ENCODE results near the gene OR2B3.
"Not testable (repeated sequence)": the region's sequence is repeated elsewhere in the genome, so short reads cannot be mapped to it uniquely, and the experiment has no call there.

OR2B3 gene, protein sequence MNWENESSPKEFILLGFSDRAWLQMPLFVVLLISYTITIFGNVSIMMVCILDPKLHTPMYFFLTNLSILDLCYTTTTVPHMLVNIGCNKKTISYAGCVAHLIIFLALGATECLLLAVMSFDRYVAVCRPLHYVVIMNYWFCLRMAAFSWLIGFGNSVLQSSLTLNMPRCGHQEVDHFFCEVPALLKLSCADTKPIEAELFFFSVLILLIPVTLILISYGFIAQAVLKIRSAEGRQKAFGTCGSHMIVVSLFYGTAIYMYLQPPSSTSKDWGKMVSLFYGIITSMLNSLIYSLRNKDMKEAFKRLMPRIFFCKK

DNA sequence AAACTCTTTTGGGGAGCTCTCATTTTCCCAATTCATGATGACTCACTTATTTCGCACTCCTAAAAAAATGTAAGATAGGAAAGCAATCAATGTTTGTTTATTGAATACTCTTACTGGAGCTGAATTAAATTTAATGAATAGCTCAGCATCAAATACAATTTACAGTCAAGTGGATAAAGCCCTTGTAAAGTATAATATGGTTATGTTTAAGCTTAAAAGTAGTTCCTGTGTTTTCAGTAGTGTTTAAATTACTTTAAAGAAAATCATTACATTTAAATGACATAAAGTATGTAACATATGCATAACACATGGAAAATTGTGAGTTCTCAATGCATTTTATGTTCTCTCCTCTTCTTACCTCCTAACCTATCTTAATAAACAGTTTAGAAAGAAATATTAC is at the start of gene OR2B3:
TSS of gene OR2B3 (minus strand) at position 101 of the 400 bp plus-strand sequence. CDS start at position 36, 65 bp downstream.
- DNase-seq (ENCODE audit: low read depth in 2 of 2), result no peak

DNA sequence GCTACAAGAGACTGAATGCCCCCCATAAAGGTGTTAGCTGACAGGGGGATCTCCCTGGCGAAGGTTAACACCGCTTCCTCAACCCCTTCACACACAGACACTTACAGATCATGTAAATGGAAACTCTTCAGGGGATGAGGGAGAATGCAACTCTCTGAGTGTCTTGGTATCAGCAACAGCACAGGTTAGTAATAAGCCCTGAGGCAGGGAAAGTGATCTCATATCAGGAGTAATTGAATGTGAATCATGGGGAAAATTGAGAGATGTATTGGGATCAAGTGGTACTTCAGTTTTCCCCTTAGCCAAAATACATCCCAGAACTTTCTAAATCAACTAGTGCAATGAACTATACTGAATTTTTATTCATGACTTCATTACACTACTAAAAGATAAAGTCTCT is 44.6 kb upstream of the OR2B3 start:
- DNase-seq (ENCODE audit: low read depth in 2 of 2), result no peak

DNA sequence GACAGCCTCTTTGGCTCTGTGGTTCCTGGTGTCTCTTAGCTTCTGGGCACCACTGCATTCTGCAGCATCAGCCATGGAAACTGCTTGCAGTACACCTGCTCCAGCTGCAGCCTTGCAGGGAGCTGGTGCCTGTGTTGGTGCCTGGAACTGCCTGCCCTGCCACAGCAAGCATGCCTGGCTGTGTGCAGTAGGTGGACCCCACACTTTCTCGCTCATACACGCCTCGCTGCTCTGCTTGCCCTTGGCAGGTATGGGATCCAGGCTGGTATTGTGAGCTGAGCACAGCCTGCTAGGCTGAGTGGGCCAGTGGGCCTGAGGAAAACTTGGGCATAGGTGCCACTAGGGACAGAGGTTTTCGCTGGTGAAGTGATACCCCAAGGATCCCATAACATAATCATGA is 43.5 kb upstream of the OR2B3 start:
- no peak for DNase-seq (ENCODE audit: low read depth in 2 of 2)

DNA sequence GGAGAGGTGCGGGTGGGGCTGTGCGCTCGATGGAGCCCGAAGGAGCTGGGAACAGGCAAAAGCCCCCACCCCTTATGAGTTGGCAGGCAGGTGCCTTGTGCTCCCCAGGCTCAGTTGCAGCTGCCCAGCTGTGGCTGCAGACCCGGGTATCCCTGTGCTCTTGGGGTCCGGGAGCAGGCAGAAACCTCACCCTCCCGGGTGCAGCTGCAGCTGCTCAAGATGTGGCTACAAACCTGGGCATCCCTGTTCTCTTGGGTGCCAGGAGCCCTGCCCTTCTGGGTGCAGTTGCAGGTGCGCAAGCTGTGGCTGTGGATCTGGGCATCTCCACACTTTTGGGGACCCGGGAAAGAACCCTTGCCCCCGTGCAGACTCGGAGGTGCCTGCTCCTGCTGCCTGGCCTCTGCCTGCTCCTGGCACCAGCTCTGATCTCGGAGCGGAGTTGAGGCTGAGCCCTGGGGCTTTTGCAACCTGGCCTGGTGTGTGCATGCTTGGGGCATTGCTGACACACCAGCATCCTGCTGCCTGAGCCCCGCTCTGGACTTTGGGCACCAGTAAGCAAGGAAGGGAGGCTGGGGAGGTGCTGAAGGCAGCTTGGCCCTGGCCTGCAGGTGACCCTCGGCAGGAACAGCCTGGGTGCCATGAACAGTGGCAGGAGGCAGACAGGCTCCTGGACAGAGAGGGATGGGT is 42.4 kb upstream of the OR2B3 start:
- DNase-seq (ENCODE audit: low read depth in 2 of 2), result no peak

DNA sequence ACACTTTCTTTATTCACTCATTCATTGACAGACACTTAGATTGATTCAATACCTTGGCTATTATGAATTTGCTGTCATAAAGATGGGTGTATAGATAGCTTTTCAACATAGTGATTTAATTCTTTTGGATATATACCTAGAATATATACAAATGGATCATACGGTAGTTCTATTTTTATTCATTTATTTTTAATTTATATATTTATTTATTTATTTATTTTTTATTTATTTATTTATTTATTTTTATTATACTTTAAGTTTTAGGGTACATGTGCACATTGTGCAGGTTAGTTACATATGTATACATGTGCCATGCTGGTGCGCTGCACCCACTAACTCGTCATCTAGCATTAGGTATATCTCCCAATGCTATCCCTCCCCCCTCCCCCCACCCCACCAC is 27.9 kb upstream of the OR2B3 start:
- DNase-seq (ENCODE audit: low read depth in 2 of 2), result not testable (repeated sequence)

DNA sequence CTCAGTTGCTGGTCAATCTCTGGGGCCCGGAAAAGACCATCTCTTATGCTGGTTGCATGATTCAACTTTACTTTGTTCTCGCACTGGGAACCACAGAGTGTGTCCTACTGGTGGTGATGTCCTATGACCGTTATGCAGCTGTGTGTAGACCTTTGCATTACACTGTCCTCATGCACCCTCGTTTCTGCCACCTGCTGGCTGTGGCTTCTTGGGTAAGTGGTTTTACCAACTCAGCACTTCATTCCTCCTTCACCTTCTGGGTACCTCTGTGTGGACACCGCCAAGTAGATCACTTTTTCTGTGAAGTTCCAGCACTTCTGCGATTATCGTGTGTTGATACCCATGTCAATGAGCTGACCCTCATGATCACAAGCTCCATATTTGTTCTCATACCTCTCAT is 25.0 kb upstream of the OR2B3 start:
- DNase-seq (ENCODE audit: low read depth in 2 of 2), result no peak

DNA sequence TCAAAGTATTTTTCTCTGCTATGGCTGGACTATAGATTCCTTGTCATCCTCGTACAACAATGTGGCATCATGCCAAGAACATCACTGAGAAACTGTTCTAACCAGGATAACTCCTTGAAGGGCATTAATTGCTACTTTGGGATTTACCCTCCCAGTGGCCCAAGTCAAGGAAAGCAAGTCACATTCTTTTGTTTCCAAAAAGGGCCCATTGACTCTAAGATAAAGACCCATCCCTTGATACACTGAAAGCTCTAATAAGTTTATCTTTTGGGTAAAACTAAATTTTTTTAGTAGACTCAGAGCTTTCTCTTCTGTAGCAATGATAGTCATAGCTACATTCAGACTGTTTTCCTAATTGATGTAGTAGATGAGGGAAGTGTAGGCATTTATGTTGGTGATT is 20.6 kb upstream of the OR2B3 start, which contains the start of gene OR2J3:
TSS of gene OR2J3 (plus strand) at position 301 of the 400 bp plus-strand sequence. CDS start 3,833 bp downstream, outside the sequence.
- no peak for DNase-seq (ENCODE audit: low read depth in 2 of 2)

DNA sequence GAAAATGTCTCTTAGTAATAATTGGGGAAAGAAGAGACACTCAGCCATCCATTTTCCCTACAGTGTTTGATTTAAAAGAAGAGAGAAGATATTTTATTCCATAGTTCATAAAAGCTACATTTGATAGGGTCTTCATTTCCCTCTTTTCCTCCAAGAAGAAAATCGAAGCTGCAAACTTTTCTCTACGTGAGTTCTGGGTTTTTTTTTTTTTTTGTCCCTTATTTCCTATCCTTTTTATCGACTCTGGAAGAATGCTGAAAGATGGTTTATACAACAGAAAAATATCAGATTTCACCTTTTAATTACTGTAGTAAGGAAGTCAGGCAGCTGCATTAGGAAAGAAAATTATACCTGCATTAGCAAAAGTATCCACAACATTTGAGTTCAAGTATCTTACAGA is 12.1 kb upstream of the OR2B3 start, which contains the start of gene OR2J1:
TSS of gene OR2J1 (plus strand) at position 301 of the 400 bp plus-strand sequence. CDS start 1,453 bp downstream, outside the sequence.
- DNase-seq (ENCODE audit: low read depth in 2 of 2), result no peak

DNA sequence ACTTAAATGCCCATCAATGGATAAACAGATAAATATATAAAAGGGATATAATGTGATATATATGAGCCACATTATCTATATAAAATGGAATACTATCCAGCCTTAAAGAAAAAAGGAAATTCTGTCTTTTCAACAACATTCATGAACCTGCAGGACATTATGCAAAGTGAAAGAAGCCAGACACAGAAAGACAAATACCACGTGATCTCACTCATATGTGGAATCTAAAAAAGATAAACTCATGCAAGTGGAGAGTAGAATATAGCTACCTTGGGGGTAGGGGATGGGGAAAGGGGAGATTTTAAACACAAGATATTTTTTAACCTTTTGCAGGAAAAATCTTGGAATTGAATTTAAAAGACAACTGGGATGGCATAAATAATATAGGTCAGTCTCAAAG is 10.7 kb upstream of the OR2B3 start:
- no peak for DNase-seq (ENCODE audit: low read depth in 2 of 2)

DNA sequence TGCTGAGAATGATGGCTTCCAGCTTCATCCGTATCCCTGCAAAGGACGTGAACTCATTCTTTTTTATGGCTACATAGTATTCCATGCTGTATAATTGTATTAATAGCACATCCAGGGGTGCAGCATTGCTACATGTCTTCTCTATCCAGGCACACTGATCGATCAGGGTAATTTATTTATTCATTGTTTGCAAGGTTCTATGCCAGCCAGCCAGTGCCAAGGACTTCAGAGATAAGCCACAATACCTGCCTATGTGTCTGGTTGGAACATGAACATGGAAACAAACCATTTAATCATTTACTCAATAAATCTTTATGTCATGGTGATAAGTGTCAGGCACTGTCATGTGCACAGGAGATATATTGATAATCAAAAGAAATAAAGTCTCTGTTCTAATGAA is 5.8 kb upstream of the OR2B3 start:
- no peak for DNase-seq (ENCODE audit: low read depth in 2 of 2)

DNA sequence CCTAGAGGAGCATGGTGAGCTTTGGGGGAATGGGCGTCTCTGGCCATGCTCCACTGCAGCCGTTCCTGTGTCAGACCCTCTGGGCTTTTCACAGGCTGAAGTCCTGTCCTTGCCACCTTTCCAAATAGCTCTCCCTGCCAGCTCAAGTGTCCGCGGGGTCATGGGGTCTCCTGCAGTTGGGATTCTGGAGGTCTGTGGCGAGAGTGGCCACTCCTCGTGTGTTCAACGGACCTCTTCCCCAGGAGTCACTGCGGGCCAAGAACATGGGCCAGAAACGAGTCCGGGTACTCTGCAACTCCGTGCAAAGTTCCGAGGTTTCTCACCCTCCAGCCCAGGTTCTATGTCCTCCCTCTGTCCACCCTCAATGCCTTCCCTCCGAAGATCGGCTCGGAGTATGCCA is 4.7 kb downstream of the OR2B3 start:
- no peak for DNase-seq (ENCODE audit: low read depth in 2 of 2)

DNA sequence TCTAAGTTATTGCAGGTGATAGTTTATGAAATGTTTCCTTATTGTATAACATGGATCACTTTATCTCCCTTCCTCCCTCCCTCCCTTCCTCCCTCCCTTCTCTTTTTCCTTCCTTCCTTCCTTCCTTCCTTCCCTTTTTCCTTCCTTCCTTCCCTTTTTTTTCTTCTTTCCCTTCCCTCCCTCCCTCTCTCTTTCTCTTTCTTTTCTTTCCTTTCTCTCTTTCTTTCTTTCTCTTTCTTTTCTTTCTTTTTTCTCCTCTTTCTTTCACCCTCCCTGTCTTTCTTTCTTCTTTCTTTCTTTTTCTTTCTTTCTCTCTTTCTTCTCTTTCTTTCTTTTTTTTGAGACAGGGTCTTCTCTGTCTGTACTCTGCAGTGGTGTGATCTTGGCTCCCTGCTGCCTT is 5.8 kb downstream of the OR2B3 start:
- no peak for DNase-seq (ENCODE audit: low read depth in 2 of 2)

DNA sequence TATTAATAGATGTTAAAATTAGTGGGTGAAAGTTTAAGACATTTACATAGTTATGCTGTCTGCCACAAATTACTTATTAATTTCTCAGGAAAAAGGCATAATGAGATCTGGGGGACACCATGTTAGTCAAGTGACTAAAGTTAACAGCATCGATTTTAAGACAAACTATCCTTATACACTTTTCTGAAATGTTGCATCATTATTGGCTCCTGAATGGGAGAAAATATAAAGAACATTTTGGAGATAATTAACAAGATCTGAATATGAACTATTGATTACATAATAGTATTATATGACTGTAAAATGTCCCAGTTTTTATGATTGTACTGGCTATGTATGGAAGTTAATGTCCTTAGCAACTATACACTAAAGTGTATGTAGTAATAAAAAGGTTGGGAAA is 7.9 kb downstream of the OR2B3 start:
- no peak for DNase-seq (ENCODE audit: low read depth in 2 of 2)

DNA sequence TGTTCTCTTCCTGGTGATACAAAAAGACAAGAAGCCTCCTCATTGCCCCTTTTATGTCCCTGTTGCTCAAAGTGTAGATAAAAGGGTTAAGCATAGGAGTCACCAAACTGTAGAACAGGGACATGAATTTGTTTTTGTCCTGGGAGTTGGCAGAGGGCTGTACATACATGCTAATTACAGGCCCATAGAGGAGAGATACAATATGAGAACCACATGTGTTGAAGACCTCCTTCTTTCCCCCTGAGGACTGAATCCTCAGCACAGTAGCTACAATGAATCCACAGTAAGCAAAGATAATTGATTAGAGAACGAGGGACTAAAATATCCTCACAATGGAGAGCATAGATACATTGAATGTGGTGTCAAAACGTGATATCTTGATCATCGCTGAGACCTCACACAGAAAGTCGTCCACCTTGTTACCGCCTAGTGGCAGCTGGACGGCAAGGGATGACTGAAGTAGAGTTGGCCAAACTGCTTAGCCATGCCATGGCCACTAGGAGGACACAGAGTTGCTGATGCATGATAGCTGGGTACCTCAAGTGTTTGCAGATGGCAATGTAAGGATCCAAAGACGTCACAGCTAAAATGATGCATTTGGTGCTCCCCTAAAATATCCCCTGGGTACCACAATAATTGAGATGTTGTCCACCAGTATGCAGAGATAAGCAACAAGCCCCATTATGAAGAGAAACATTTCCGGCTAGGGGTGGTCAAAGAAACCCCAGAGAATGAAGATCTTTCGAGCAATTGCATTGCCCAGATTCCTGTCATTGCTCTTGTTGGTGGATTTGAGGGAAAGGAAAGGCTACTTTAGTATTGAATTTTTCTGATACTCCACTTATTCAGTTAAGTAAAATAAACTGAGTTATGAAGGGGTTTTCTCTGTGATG is 15.0 kb downstream of the OR2B3 start:
- DNase-seq (ENCODE audit: low read depth in 2 of 2), result no peak

DNA sequence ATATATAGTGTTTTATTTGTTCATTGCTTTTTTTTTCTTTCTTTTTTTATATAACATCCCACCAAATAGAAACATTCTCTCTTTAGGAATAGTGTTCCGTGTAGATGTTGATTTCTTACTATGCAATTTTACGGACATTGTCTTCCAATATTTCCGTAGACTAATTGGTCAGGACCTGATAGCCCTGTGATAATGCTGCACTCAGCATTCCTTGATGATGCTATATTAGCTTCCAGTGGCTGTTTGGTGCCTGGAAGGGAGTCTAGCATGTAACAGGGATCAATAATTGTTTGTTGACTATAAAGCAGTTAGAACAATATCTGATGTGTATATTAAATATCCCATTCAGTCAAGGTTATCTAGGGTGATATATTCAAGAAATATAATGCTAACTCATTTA is 35.4 kb downstream of the OR2B3 start:
- no peak for DNase-seq (ENCODE audit: low read depth in 2 of 2)

DNA sequence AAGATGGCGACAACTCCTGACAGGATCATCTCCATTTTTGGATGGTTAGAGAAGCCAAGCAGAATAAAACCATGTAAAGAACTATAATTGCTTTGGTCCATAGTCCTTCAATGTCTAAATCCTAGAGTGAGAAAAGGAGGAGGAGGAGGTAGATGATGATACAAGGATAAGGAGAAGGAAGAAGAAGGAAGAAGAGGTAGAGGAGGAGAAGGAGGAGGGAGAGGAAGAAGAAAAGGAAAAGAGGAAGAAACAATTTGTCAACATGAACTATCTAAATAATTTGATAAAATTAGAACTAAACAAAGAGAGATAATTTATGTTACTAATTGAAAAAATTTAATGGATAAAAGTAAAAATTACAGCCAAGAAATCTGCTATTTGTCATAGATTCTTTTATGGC is 42.0 kb downstream of the OR2B3 start, which contains the start of gene OR2W1:
TSS of gene OR2W1 (minus strand) at position 101 of the 400 bp plus-strand sequence. CDS start at position 101, 0 bp downstream.
- no peak for DNase-seq (ENCODE audit: low read depth in 2 of 2)
